Left kidney (tissue), 2 donors: ENCODE measurements around the gene RRP7A. TPM values are rescaled to one million over a fixed set of nuclear protein-coding genes. Genes with fewer than 3 reads are reported as not detected.
"Not testable (repeated sequence)": the region's sequence is repeated elsewhere in the genome, so short reads cannot be mapped to it uniquely, and the experiment has no call there.

Source experiments
- DNase-seq: peaks from one replicate; pipeline ENCODE4 v3.0.0-alpha.2; 2013
- polyA plus RNA-seq: library from polyadenylated mRNA; unstranded; fragments of 120-200 nt; gene quantifications from one replicate; pipeline ENCODE4 v1.2.1, GENCODE V29; 2013; ENCODE audit not compliant: insufficient read length

RRP7A gene
- polyA plus RNA-seq, 1 donor = 28.8 TPM

- DNase-seq = not testable (repeated sequence)
These were observed 17.7 kb upstream of the RRP7A start for GRCh38 chr22:42537199-42537831.

DNA sequence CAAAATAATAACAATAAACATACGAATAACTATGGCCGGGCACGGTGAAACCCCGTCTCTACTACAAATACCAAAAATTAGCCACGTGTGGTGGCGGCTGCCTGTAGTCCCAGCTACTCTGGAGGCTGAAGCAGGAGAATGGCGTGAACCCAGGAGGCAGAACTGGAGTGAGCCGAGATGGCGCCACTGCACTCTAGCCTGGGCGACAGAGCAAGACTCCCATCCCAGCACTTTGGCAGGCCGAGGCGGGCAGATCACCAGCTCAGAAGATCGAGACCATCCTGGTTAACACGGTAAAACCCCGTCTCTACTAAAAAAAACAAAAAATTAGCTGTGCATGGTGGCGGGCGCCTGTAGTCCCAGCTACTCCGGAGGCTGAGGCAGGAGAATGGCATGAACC is 17.0 kb upstream of the RRP7A start:
- DNase-seq = not testable (repeated sequence)

- no peak for DNase-seq
These were observed 16.6 kb upstream of the RRP7A start for GRCh38 chr22:42536166-42536565.

- not testable (repeated sequence) for DNase-seq
These were observed 15.6 kb upstream of the RRP7A start for GRCh38 chr22:42535082-42535731.

DNA sequence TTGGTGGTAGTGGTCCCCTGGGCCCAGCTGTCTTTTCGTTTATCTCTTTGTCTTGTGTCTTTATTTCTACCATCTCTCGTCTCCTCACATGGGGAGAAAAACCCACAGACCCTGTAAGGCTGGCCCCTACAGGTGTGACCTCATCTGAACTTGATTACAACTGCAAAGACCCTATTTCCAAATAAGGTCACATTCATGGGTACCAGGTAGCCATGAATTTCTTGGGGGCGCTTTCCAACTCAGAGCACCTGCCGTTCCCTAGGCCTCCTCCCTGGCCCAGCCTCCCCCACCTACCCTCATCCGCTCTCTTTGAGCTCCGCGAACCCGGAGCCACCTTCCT is 14.0 kb upstream of the RRP7A start:
- DNase-seq = no peak

DNA sequence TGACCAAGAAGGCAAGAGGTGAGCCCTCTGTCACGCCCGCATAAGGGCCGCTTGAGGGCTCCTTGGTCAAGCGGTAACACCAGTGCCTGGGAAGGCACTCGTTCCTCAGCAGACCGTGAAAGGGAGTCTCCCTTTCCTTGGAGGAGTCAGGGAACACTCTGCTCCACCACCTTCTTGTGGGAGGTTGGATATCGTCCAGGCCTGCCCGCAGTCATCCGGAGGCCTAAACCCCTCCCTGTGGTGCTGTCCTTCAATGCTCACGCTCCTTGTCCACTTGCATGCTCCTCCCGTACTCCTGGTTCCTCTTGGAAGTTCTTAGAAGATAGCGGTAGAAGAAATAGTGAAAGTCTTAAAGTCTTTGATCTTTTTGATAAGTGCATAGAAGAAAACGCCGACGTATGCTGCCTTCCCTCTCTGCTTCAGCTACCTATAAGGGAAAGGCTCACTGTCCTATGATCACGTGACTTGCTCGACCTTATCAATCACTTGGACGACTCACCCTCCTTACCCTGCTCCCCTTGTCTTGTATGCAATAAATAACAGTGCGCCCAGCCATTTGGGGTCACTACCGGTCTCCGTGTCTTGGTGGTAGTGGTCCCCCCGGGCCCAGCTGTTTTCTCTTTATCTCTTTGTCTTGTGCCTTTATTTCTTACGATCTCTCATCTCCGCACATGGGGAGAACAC is 11.9 kb upstream of the RRP7A start:
- DNase-seq = not testable (repeated sequence)

DNA sequence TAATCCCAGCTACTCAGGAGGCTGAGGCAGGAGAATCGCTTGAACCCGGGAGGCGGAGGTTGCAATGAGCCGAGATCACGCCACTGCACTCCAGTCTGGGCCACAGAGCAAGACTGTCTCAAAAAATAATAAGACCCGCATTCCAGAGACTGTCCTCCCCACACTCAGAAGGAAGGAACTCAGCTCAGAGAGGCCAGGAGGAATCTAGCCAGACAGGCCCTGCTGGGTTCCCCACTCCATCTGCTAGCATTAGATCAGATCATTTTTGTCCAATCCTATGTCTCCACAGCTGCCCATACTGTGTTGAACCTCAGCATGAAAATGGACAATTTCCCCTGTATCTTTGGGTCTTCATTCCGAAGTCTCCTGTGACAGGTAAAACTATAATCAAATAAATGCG is 9.8 kb upstream of the RRP7A start:
- DNase-seq = not testable (repeated sequence)

DNA sequence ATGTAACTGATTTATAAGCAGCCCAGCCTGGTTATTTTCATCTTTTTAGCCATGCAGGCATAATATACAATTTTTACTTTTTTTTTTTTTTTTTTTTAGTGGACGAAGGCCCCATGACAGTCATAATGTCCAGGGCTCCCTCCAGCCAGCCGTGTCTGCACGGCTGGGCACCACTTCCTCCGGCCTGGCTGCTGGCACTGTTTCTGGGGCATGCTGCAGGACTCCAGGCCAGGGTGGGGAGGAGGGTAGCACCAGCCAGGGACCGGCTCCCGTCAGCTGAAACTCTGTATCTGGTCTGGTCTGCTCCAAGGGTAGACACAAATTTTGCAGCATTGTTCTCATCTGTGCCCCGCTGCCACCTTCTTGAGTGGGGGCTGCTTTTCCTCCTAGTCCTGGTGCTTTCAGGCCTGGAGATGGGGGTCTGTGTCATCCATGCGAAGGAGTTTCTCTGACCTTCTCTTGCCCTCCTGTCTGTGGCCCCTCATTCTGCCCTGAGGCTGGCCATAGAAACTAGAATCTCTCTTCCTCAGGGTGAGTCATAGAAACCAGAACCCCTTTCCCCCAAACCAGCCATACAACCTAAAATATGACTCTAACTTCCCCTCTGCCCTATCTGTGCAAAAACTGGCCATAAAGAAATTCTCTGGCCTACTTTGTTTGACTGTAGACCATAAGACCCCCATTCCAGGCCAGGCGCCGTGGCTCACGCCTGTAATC is 9.2 kb upstream of the RRP7A start:
- DNase-seq = no peak

DNA sequence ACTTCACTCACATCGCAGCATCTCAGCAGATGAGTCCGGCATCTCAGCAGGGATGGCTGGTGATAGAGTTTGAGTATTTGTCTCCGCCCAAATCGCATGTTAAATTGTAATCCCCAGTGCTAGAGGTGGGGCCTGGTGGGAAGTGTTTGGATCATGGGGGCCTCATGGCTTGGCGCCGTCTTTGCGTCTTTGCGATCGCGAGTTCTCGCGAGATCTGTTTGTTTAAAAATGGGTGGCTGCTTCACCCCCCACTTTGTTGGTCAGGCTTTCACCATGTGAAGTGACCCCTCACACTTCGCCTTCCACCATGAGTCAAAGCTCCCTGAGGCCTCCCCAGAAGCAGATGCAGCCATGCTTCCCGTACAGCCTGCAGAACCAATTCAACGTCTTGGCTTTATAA is 3.0 kb upstream of the RRP7A start:
- no peak for DNase-seq

DNA sequence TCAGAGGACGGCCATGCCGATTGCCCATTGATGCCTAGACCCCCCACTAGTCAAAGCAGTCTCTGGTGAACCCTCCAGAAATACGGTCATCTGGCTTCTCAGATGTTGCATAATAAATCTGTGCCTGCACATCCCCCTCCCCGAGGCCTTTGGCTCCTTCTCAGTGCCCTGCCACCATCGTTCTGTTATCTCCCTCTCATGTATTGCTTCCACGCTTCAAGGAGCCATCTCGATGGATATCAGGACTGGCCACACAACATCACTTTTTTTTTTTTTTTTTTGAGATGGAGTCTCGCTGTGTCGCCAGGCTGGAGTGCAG is 1.6 kb upstream of the RRP7A start:
- DNase-seq = no peak

- not testable (repeated sequence) for DNase-seq
These were observed 715 bp downstream of the RRP7A start for GRCh38 chr22:42518638-42519524.

DNA sequence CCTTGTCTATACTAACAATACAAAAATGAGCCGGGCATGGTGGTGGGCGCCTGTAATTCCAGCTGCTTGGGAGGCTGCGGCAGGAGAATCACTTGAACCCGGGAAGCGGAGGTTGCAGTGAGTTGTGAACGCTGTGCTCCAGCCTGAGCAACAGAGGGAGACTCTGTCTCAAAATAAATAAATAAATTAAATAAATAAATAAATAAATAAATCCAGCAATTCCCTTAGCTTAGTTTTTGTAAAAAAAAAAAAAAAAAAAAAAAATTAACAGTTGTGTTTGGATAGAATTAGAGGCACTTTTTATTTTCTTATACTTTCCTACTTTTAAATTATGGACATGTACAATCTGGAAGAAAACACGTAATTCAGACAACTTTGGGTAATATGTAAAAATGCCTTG is 2.5 kb downstream of the RRP7A start:
- DNase-seq = not testable (repeated sequence)

DNA sequence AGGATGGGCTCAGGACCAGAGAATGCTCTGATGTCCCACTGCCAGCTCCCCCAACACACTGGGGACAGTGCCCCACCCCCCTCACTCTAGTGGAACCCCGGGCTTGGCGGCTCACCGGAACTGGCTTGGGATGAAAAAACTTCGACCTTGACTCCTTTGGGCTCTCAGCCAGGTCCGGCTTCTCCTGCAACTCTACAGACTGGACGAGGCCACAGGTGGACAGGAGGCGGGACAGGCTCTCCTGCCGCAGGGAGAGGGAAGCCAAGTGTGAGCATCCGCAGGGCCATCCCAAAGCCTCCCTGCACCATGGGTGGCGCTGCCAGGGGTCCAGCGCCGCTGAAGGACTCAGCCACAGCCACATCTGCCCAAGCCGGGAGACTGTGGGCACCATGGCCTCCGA is 3.7 kb downstream of the RRP7A start:
- no peak for DNase-seq

DNA sequence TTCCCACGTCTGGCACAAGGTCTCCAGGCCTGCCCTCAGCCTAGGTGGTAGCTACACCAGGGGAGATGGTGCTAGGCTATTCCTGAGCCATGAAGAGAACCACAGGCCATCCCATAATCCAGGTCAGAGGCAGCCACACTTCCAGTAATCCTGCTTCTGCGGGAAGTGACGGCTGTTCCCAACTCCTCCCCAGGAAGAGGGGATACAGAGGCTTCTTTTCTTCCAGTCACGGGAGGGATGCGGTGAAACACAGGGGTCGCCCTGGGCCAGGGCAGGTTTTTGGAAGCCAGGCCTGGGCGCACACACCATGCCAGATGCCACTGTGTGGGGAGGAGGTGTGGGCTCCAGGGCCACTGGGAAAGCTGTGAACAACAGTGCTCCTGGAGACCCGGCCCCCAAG is 4.3 kb downstream of the RRP7A start:
- not testable (repeated sequence) for DNase-seq

DNA sequence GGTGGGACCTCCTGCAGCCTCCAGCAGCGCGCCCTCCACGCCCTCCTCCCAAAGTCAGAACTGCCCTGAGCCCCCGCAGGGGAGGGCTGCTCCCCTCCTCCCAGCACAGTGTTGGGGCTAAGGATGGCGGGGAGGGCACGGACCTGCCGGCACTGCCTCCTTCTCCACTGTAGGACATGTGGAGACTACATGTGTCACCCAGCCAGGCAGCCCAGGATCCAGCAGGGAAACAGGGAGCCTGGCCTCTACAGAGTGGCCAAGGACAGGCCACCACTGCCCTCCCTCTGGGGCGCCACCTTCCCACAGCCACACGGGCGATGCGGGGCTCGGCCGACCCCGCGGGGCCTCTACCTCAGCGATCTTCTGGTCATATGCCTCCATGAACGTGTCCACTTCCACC is 5.3 kb downstream of the RRP7A start:
- not testable (repeated sequence) for DNase-seq

GRCh38 chr22:42512273-42512990 is 7.2 kb downstream of the RRP7A start:
- peak; percentile 53 for DNase-seq

- no peak for DNase-seq
These were observed 8.2 kb downstream of the RRP7A start for GRCh38 chr22:42511401-42511891.

DNA sequence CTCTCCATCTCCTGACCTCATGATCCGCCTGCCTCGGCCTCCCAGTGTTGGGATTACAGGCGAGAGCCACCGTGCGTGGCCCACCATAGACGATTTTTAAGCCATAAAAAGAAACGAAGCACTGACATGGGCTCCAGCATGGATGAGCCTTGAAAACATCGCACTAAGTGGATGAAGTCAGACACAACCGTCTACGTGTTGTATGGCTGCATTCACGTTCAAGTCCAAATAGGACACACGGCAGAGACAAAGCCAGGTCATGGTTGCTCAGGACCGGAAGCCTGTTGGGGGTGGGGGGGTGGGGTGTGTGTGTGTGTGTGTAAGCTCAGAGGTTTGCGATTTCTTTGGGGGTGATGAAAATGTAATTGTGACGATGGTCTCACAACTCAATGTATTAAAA is 10.0 kb downstream of the RRP7A start:
- no peak for DNase-seq

DNA sequence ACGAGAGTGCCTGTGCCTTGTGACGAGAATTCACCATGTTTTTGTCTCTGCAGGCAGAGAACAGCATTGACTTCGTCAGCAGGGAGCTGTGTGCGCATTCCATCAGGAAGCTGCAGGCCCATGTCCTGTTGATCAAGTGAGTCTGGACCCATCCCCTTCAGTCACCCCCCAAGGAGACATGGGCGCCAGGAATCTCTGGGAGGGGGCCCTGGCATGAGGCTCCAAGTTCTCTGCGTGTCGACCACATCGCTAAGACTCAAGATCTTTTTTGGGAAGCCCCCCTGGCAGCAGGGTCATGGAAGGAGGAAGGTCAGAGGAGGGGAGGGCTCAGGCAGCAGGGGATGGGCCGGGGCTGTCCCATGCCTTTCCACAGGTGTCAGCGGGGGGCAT is 10.6 kb downstream of the RRP7A start:
- not testable (repeated sequence) for DNase-seq

DNA sequence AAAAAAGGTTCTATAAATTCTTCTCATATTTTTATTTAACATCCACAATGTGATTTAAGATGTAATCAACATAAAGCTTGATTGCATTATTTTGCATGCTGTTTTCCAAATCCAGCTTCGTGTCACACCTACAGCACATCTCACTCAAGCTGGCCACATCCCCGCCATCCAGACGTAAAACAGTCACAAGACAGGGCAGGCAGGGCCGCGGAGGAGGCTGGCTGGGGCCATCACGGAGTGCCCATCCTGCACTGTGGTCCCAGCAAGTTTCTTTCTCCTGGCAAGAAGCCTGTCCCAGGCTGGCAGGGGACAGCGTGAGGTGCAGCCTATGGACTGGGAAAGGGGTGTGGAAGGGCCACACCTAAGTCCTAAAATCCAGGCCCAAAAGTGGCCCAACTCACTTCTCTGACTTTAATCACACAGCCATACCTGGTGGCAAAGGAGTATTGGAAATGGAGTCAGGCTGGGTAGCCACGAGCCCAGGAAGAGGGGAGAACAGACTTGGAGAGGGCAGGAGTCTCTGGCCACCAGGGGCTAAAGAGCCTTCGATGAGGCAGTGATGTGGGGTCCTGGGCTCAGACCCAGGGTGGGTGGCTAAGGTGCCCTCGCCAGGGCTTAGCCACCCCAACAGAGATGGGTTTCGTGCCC is 11.1 kb downstream of the RRP7A start:
- not testable (repeated sequence) for DNase-seq

GRCh38 chr22:42500836-42501179 is 18.8 kb downstream of the RRP7A start:
- no peak for DNase-seq
